Urinary bladder (tissue), 4 donors: ENCODE data around the gene FRYL. TPM values are rescaled to one million over a fixed set of nuclear protein-coding genes. Genes with fewer than 3 reads are reported as not detected.

Experiments used
- DNase-seq: peaks from one replicate; pipeline ENCODE4 v3.0.0-alpha.2; 2015; ENCODE audit errors: extremely low spot score
- H3K27ac ChIP-seq: one replicate; pipeline ENCODE4 v1.5.1; 2013; ENCODE audit warnings: low read depth, mild to moderate bottlenecking, moderate library complexity
- H3K36me3 ChIP-seq: one replicate; pipeline ENCODE4 v1.6.1; 2013; ENCODE audit warnings: mild to moderate bottlenecking, moderate library complexity; ENCODE audit not compliant: insufficient read depth
- H3K4me1 ChIP-seq: one replicate; pipeline ENCODE4 v1.6.1; 2013; ENCODE audit warnings: mild to moderate bottlenecking, moderate library complexity; ENCODE audit not compliant: insufficient read depth
- H3K4me3 ChIP-seq: one replicate; pipeline ENCODE4 v1.5.1; 2013; ENCODE audit warnings: low read depth, low read length
- WGBS: extraction: QIAGEN DNeasy Blood & Tissue Kit; methylation state at CpG from one replicate; pipeline ENCODE4 v1.1.7; 2013; 5-methylcytosine and 5-hydroxymethylcytosine counted together
- polyA plus RNA-seq: library from polyadenylated mRNA; stranded (reverse); fragments of 200-250 nt; gene quantifications from one replicate; pipeline ENCODE4 v1.2.3, GENCODE V29; 2013
- total RNA-seq: library from RNA; depleted of rRNA; stranded (reverse); fragments of >200 nt; gene quantifications from one replicate; pipeline ENCODE4 v1.2.3, GENCODE V29; 2014
- donor health status: healthy with polysubstance abuse.
- donor health status: healthy.

The FRYL gene
- total and polyA plus RNA-seq, 2 donors, result 17.0 to 172 TPM

- H3K4me3 ChIP-seq, result no peak overlapping the region
- no peak overlapping the region for H3K27ac ChIP-seq
- DNase-seq, result no peak
- no peaks in the 10 kb centered on the region for H3K36me3 ChIP-seq
- H3K4me1 ChIP-seq, result no peaks in the 10 kb centered on the region
These were observed 270.5 kb downstream of the FRYL start for GRCh38 chr4:48509543-48509942.

GRCh38 chr4:48506716-48507115 lies 273.4 kb downstream of the FRYL start:
- Histone ChIP-seq H3K4me3 (no peak overlapping the region), H3K36me3 (no peaks in the 10 kb centered on the region), H3K27ac (no peak overlapping the region), H3K4me1 (no peaks in the 10 kb centered on the region)
- 91% methylated on average over 2 of the region's 2 CpGs for WGBS
- no peak for DNase-seq

- 51% methylated on average over 1 of the region's 1 CpG for WGBS
- no peak for DNase-seq
- H3K4me1 ChIP-seq, result no peaks in the 10 kb centered on the region
- H3K4me3 ChIP-seq, result no peak overlapping the region
- no peaks in the 10 kb centered on the region for H3K36me3 ChIP-seq
- no peak overlapping the region for H3K27ac ChIP-seq
These were observed 275.7 kb downstream of the FRYL start for GRCh38 chr4:48504352-48504751.

- DNase-seq, result no peak
- no peak overlapping the region for H3K4me3 ChIP-seq
- no peaks in the 10 kb centered on the region for H3K36me3 ChIP-seq
- H3K4me1 ChIP-seq, result no peaks in the 10 kb centered on the region
- WGBS, result 78% methylated on average over 2 of the region's 2 CpGs
- no peak overlapping the region for H3K27ac ChIP-seq
These were observed 276.1 kb downstream of the FRYL start for GRCh38 chr4:48504026-48504330.

GRCh38 chr4:48503233-48504025 lies 276.6 kb downstream of the FRYL start:
- DNase-seq, result no peak
- H3K36me3 ChIP-seq, result no peaks in the 10 kb centered on the region

GRCh38 chr4:48499551-48500066 lies 280.5 kb downstream of the FRYL start:
- WGBS, result 83% methylated on average over 3 of the region's 3 CpGs
- Histone ChIP-seq H3K4me1 (no peaks in the 10 kb centered on the region), H3K36me3 (peaks cover 2% of the 10 kb centered on the region), H3K4me3 (no peak overlapping the region), H3K27ac (no peak overlapping the region)
- DNase-seq, result no peak

More at GRCh38 chr4:48503233-48504025, 276.6 kb downstream of the FRYL start:
- H3K4me3 ChIP-seq, result no peak overlapping the region
- H3K4me1 ChIP-seq, result no peaks in the 10 kb centered on the region
- H3K27ac ChIP-seq, result no peak overlapping the region
- WGBS, result 47% methylated on average over 4 of the region's 4 CpGs

- no peak overlapping the region for H3K27ac ChIP-seq
- no peaks in the 10 kb centered on the region for H3K4me1 ChIP-seq
- WGBS, result 94% methylated on average over 4 of the region's 4 CpGs
- no peak overlapping the region for H3K4me3 ChIP-seq
- no peak for DNase-seq
- peaks cover 2% of the 10 kb centered on the region for H3K36me3 ChIP-seq
These were observed 281.2 kb downstream of the FRYL start for GRCh38 chr4:48498895-48499294.

- WGBS, result over 99% methylated on average over 2 of the region's 2 CpGs
- no peak for DNase-seq
- peaks cover 2% of the 10 kb centered on the region for H3K36me3 ChIP-seq
- no peaks in the 10 kb centered on the region for H3K4me1 ChIP-seq
- H3K27ac ChIP-seq, result no peak overlapping the region
- H3K4me3 ChIP-seq, result no peak overlapping the region
These were observed 284.1 kb downstream of the FRYL start for GRCh38 chr4:48495941-48496340.

GRCh38 chr4:48493452-48494100 lies 286.5 kb downstream of the FRYL start:
- Histone ChIP-seq H3K27ac (no peak overlapping the region), H3K4me3 (no peak overlapping the region), H3K4me1 (peaks cover 2% of the 10 kb centered on the region), H3K36me3 (peaks cover 2% of the 10 kb centered on the region)
- no peak for DNase-seq
- WGBS, result 66% methylated on average over 4 of the region's 4 CpGs

- WGBS, result 62% methylated on average over 23 of the region's 23 CpGs
- no peak overlapping the region for H3K27ac ChIP-seq
- peaks cover 2% of the 10 kb centered on the region for H3K4me1 ChIP-seq
- no peak overlapping the region for H3K4me3 ChIP-seq
- H3K36me3 ChIP-seq, result peaks cover under 1% of the 10 kb centered on the region
- no peak for DNase-seq
These were observed 288.4 kb downstream of the FRYL start for GRCh38 chr4:48491514-48492176.

GRCh38 chr4:48490680-48491513 lies 289.2 kb downstream of the FRYL start:
- no peak overlapping the region for H3K27ac ChIP-seq
- 5% methylated on average over 104 of the region's 104 CpGs for WGBS
- DNase-seq, result no peak
- peaks cover 2% of the 10 kb centered on the region for H3K4me1 ChIP-seq
- no peaks in the 10 kb centered on the region for H3K36me3 ChIP-seq
- peak overlapping the region; percentile 41 for H3K4me3 ChIP-seq

- Histone ChIP-seq H3K36me3 (no peaks in the 10 kb centered on the region), H3K27ac (no peak within 1 kb of the TSS), H3K4me1 (peaks cover 2% of the 10 kb centered on the region), H3K4me3 (peak within 1 kb of the TSS; percentile 41)
- 1% methylated on average over 80 of the region's 80 CpGs for WGBS
- DNase-seq, result no peak
These were observed 289.9 kb downstream of the FRYL start, which contains the start of gene ZAR1 for GRCh38 chr4:48490012-48490679. Gene ZAR1, plus strand, starts transcription at chr4:48490252. Its CDS starts 40 bp downstream, at chr4:48490292.

GRCh38 chr4:48489683-48490011 lies 290.4 kb downstream of the FRYL start:
- H3K4me3 ChIP-seq, result peak overlapping the region; percentile 41

More at GRCh38 chr4:48489683-48490011, 290.4 kb downstream of the FRYL start:
- Histone ChIP-seq H3K27ac (no peak overlapping the region), H3K4me1 (peaks cover 2% of the 10 kb centered on the region), H3K36me3 (no peaks in the 10 kb centered on the region)
- no peak for DNase-seq
- WGBS, result 15% methylated on average over 14 of the region's 14 CpGs
